Measurements from ENCODE around the gene IVD. TPM values are rescaled to one million over a fixed set of nuclear protein-coding genes. Genes with fewer than 3 reads are reported as not detected.

Gene IVD
- total and polyA plus RNA-seq, 4 donors, result 40.3 to 156 (median 94.4) TPM

GRCh38 chr15:40386480-40386879 lies 19.1 kb upstream of the IVD start:
- DNase-seq (ENCODE audit: low spot score), result no peak
- H3K9ac ChIP-seq (ENCODE audit: low read depth in 1 of 2, low read length in 2 of 2), result no peak overlapping the region
- H3K4me3 ChIP-seq (ENCODE audit: low read depth in 1 of 3, low read length in 3 of 3), result no peak overlapping the region
- H3K4me1 ChIP-seq (ENCODE audit: control insufficient read depth in 4 of 4, insufficient read depth in 4 of 4, low read length in 3 of 4), result peaks cover 13 to 30% (median 24%) of the 10 kb centered on the region in 4 donors
- WGBS, result 95% methylated on average over 3 of the region's 3 CpGs
- no peaks in the 10 kb centered on the region for H3K27me3 ChIP-seq (ENCODE audit: control insufficient read depth in 4 of 4, insufficient read depth in 4 of 4, low read length in 3 of 4)
- TF ChIP-seq MAX (IDR thresholded peaks at IDR 0.05) (no peak), SP1 (IDR thresholded peaks at IDR 0.05) (no peak), CTCF (IDR thresholded peaks at IDR 0.05; ENCODE audit: low read depth, low read length, missing input control) (no peak), HNF4A (conservative IDR thresholded peaks at IDR 0.05) (no peak), FOXA1 (IDR thresholded peaks at IDR 0.05) (no peak), NR2F2 (IDR thresholded peaks at IDR 0.05) (no peak), TAF1 (conservative IDR thresholded peaks at IDR 0.05) (no peak), GABPA (IDR thresholded peaks at IDR 0.05 in 1 of 2, conservative IDR thresholded peaks at IDR 0.05 in 1 of 2) (no peak), FOXA2 (IDR thresholded peaks at IDR 0.05) (no peak), ATF3 (IDR thresholded peaks at IDR 0.05) (no peak), EGR1 (IDR thresholded peaks at IDR 0.05; ENCODE audit: low read depth in 2 of 2) (no peak), ZBTB33 (IDR thresholded peaks at IDR 0.05) (no peak), REST (IDR thresholded peaks at IDR 0.05) (no peak), RAD21 (IDR thresholded peaks at IDR 0.05) (no peak)
- peaks cover 0 to 9% (median 6%) of the 10 kb centered on the region in 4 donors for H3K36me3 ChIP-seq (ENCODE audit: control insufficient read depth in 4 of 4, insufficient read depth in 3 of 4, low read depth in 1 of 4, low read length in 3 of 4)
- no peak overlapping the region for H3K27ac ChIP-seq (ENCODE audit: low read depth in 1 of 2, low read length in 2 of 2)
- no peaks in the 10 kb centered on the region for H3K9me3 ChIP-seq (ENCODE audit: control insufficient read depth in 4 of 4, low read length in 3 of 4)

Data from liver (tissue), 9 donors.